Kidney tubule cell (primary cell): ENCODE measurements around the gene AGO1.
"Not testable (repeated sequence)": the region's sequence is repeated elsewhere in the genome, so short reads cannot be mapped to it uniquely, and the experiment has no call there.

Experiments
- DNase-seq: peaks from one replicate; pipeline ENCODE4 v3.0.0-alpha.2; 2018; ENCODE audit warnings: low spot score

AGO1 gene

GRCh38 chr1:35915693-35916092 is 32.7 kb downstream of the AGO1 start:
- no peak for DNase-seq

- no peak for DNase-seq
These were observed 40.8 kb downstream of the AGO1 start for GRCh38 chr1:35923791-35924221.

- DNase-seq, result no peak
These were observed 41.8 kb downstream of the AGO1 start for GRCh38 chr1:35924838-35925237.

GRCh38 chr1:35925741-35926140 is 42.7 kb downstream of the AGO1 start:
- no peak for DNase-seq

GRCh38 chr1:35927472-35927871 is 44.5 kb downstream of the AGO1 start:
- DNase-seq, result no peak

- DNase-seq, result peak; percentile 52
These were observed 47.0 kb downstream of the AGO1 start for GRCh38 chr1:35929730-35930592.

GRCh38 chr1:35930593-35931445 is 47.8 kb downstream of the AGO1 start, which contains the start of gene AGO3:
Gene AGO3 (plus strand): TSS chr1:35931105. CDS start chr1:35931427, 322 bp downstream.
- peak; percentile 90 for DNase-seq

- DNase-seq, result peak; percentile 41
These were observed 48.6 kb downstream of the AGO1 start for GRCh38 chr1:35931446-35932157.

GRCh38 chr1:35932158-35932636 is 49.2 kb downstream of the AGO1 start:
- no peak for DNase-seq

GRCh38 chr1:35932941-35933340 is 49.9 kb downstream of the AGO1 start:
- DNase-seq, result no peak

GRCh38 chr1:35935442-35936388 is 52.7 kb downstream of the AGO1 start:
- DNase-seq, result no peak

GRCh38 chr1:35936838-35937237 is 53.8 kb downstream of the AGO1 start:
- no peak for DNase-seq

- DNase-seq, result no peak
These were observed 56.5 kb downstream of the AGO1 start for GRCh38 chr1:35939484-35939883.

- no peak for DNase-seq
These were observed 62.3 kb downstream of the AGO1 start for GRCh38 chr1:35945327-35945726.

GRCh38 chr1:35947547-35947946 is 64.5 kb downstream of the AGO1 start:
- no peak for DNase-seq

- DNase-seq, result no peak
These were observed 75.5 kb downstream of the AGO1 start for GRCh38 chr1:35958558-35958957.

GRCh38 chr1:35959304-35959703 is 76.3 kb downstream of the AGO1 start:
- DNase-seq, result no peak

- no peak for DNase-seq
These were observed 79.9 kb downstream of the AGO1 start for GRCh38 chr1:35962952-35963351.

- not testable (repeated sequence) for DNase-seq
These were observed 81.3 kb downstream of the AGO1 start for GRCh38 chr1:35964277-35964676.

GRCh38 chr1:35968396-35968795 is 85.4 kb downstream of the AGO1 start:
- DNase-seq, result no peak

GRCh38 chr1:35971601-35972000 is 88.6 kb downstream of the AGO1 start:
- no peak for DNase-seq
